Pancreas (tissue), 10 donors: Measurements from ENCODE around the gene ANKRD31. TPM values are rescaled to one million over a fixed set of nuclear protein-coding genes. Genes with fewer than 3 reads are reported as not detected.

Source experiments
- ATAC-seq, 4 donors: fragments of 200-7000 bp; cut with Tn5 transposase; one replicate each; pipeline versions ENCODE4 v1.8.0 to v1.9.1; 2020; ENCODE audit warnings: mild to moderate bottlenecking in 4 of 4, moderate library complexity in 4 of 4
- DNase-seq, 6 donors: peaks; one replicate each; pipeline ENCODE4 v3.0.0-alpha.2; 2020
- FAIRE-seq: peaks from 2 replicates; lab custom pipeline; 2012; peaks lifted over from hg19 to GRCh38; lab: Jason Lieb, UNC
- H3K27ac ChIP-seq, 4 donors: fragments of 200-600 bp; sonication (generic); 1 replicate in 3 of 4; 2 replicates in 1 of 4; pipeline versions ENCODE4 v1.5.0 to v1.8.0; 2020
- H3K27me3 ChIP-seq, 4 donors: fragments of 200-600 bp; one replicate each; pipeline ENCODE4 v1.8.0; 2021
- H3K36me3 ChIP-seq, 3 donors: fragments of 200-600 bp; sonication (generic) in 1 of 3; one replicate each; pipeline versions ENCODE4 v1.5.0 to v1.8.0; 2020 to 2021
- H3K4me1 ChIP-seq, 3 donors: fragments of 200-600 bp; one replicate each; pipeline ENCODE4 v1.8.0; 2021
- H3K4me3 ChIP-seq, 4 donors: fragments of 200-600 bp; sonication (generic) in 2 of 4; one replicate each; pipeline versions ENCODE4 v1.5.0 to v1.8.0; 2020 to 2021
- H3K9me3 ChIP-seq, 4 donors: fragments of 200-600 bp; one replicate each; pipeline ENCODE4 v1.8.0; 2021
- CTCF ChIP-seq, 4 donors: fragments of 200-600 bp; sonication (generic) in 3 of 4; IDR thresholded peaks; one replicate each; pipeline versions ENCODE4 v1.5.0 to v1.8.0; 2021; ENCODE audit warnings: antibody characterized with exemption in 4 of 4
- WGBS, 2 donors: extraction: QIAGEN DNeasy Blood & Tissue Kit; methylation state at CpG; one replicate each; pipeline ENCODE4 v1.1.7; 2013; 5-methylcytosine and 5-hydroxymethylcytosine counted together
- intact Hi-C, 3 donors: fragments of 100-400 bp; cut with DNase I; formaldehyde crosslinking; loops; one replicate each; pipeline versions ENCODE4 v1.11.1 to v1.14.2; 2022
- polyA plus RNA-seq, 2 donors: library from polyadenylated mRNA; stranded (reverse); fragments of 200-250 nt; gene quantifications; one replicate each; pipeline ENCODE4 v1.2.3, GENCODE V29; 2013
- total RNA-seq, 6 donors: library from RNA; stranded (reverse); fragmentation: NEBNext Ultra II Directional in 4 of 6; extraction: Animal tissue kit (Norgen Biotek cat#: 25700) in 4 of 6; gene quantifications; one replicate each; pipeline versions ENCODE4 v1.2.1 to v1.2.4, GENCODE V29; 2021 to 2023
- donor health status: healthy with polysubstance abuse.
- donor health status: DM: no; HTN: no; CAD: no; lungs with moderate emphysema.
- donor health status: DM: no; HTN: no; CAD: no.
- donor health status: control.
- donor health status: control.
- donor health status: Bipolar disorder and iron deficiency.
- donor health status: DM: yes; HTN: yes; CAD: no.
- donor health status: DM: no; HTN: no; CAD: no.
- donor health status: DM: no; HTN: no; CAD: no.
- donor health status: DM: yes; HTN: yes; CAD: no.

ANKRD31 gene
- total and polyA plus RNA-seq, 8 donors, result 0.08 to 0.28 (median 0.18) TPM

GRCh38 chr5:75034137-75034739 is 202.4 kb downstream of the ANKRD31 start:
- H3K9me3 ChIP-seq, result no peaks in the 10 kb centered on the region
- no peak overlapping the region for H3K27ac ChIP-seq
- intact Hi-C loops, result no loop called here
- FAIRE-seq (no peak), DNase-seq (no peak), ATAC-seq (no peak)
- TF ChIP-seq CTCF (IDR thresholded peaks at IDR 0.05), result no peak
- H3K36me3 ChIP-seq, result no peaks in the 10 kb centered on the region
- WGBS, 2 donors, result 85 to 86% methylated on average over 6 of the region's 6 CpGs
- H3K4me1 ChIP-seq, result peaks cover 0 to 8% (median 5%) of the 10 kb centered on the region in 3 donors
- no peak overlapping the region for H3K4me3 ChIP-seq
- H3K27me3 ChIP-seq, result no peaks in the 10 kb centered on the region

GRCh38 chr5:75031366-75031765 is 205.3 kb downstream of the ANKRD31 start:
- H3K4me1 ChIP-seq, result peaks cover 0 to 4% (median 0%) of the 10 kb centered on the region in 3 donors
- H3K27ac ChIP-seq, result no peak overlapping the region
- WGBS, 2 donors, result 20 to 34% methylated on average over 3 of the region's 3 CpGs
- H3K4me3 ChIP-seq, result no peak overlapping the region
- intact Hi-C loops, result no loop called here
- no peak for FAIRE-seq
- H3K36me3 ChIP-seq, result no peaks in the 10 kb centered on the region
- TF ChIP-seq CTCF (IDR thresholded peaks at IDR 0.05), result no peak
- H3K9me3 ChIP-seq, result no peaks in the 10 kb centered on the region
- DNase-seq, result no peak
- ATAC-seq, result no peak
- no peaks in the 10 kb centered on the region for H3K27me3 ChIP-seq

- no peak for FAIRE-seq
Measured at GRCh38 chr5:75028090-75028489, 208.6 kb downstream of the ANKRD31 start.

GRCh38 chr5:75023368-75024159 is 213.1 kb downstream of the ANKRD31 start:
- Histone ChIP-seq H3K27me3 (no peaks in the 10 kb centered on the region), H3K4me3 (no peak overlapping the region), H3K36me3 (no peaks in the 10 kb centered on the region), H3K27ac (peak overlapping the region in 2 of 4 donors; percentile 43 to 70), H3K9me3 (no peaks in the 10 kb centered on the region), H3K4me1 (peaks cover 17 to 31% (median 27%) of the 10 kb centered on the region in 3 donors)
- no peak for TF ChIP-seq CTCF (IDR thresholded peaks at IDR 0.05)
- WGBS, 2 donors, result 48 to 59% methylated on average over 9 of the region's 9 CpGs
- FAIRE-seq, result no peak
- no peak for ATAC-seq
- intact Hi-C loops, result no loop called here
- DNase-seq, result no peak

More at GRCh38 chr5:75028090-75028489, 208.6 kb downstream of the ANKRD31 start:
- Histone ChIP-seq H3K4me3 (no peak overlapping the region), H3K27me3 (no peaks in the 10 kb centered on the region), H3K27ac (no peak overlapping the region), H3K36me3 (no peaks in the 10 kb centered on the region), H3K9me3 (no peaks in the 10 kb centered on the region), H3K4me1 (peaks cover 2 to 10% (median 5%) of the 10 kb centered on the region in 3 donors)
- ATAC-seq (no peak), DNase-seq (no peak)
- TF ChIP-seq CTCF (IDR thresholded peaks at IDR 0.05), result no peak
- intact Hi-C loops, result no loop called here
- 57 to 80% methylated on average over 3 of the region's 3 CpGs for WGBS, 2 donors
